ENCODE results near the gene CSNK2A2.

Gene CSNK2A2

GRCh38 chr16:58176608-58177352, 21.1 kb downstream of the CSNK2A2 start:
- in situ Hi-C loops (cut with HindIII; ENCODE audit: low sequenced_read_pairs) = no loop called here
- TF ChIP-seq, protein P1, sequence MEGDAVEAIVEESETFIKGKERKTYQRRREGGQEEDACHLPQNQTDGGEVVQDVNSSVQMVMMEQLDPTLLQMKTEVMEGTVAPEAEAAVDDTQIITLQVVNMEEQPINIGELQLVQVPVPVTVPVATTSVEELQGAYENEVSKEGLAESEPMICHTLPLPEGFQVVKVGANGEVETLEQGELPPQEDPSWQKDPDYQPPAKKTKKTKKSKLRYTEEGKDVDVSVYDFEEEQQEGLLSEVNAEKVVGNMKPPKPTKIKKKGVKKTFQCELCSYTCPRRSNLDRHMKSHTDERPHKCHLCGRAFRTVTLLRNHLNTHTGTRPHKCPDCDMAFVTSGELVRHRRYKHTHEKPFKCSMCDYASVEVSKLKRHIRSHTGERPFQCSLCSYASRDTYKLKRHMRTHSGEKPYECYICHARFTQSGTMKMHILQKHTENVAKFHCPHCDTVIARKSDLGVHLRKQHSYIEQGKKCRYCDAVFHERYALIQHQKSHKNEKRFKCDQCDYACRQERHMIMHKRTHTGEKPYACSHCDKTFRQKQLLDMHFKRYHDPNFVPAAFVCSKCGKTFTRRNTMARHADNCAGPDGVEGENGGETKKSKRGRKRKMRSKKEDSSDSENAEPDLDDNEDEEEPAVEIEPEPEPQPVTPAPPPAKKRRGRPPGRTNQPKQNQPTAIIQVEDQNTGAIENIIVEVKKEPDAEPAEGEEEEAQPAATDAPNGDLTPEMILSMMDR (IDR thresholded peaks at IDR 0.05; ENCODE audit: low read depth, low read length) = no peak
- H3K4me3 ChIP-seq (ENCODE audit: low read depth, low read length) = no peak overlapping the region
- no peak for DNase-seq (ENCODE audit: low read depth, low spot score)

- no peak overlapping the region for H3K4me3 ChIP-seq (ENCODE audit: low read depth, low read length)
- TF ChIP-seq, protein P1 (IDR thresholded peaks at IDR 0.05; ENCODE audit: low read depth, low read length) = no peak
- in situ Hi-C loops (cut with HindIII; ENCODE audit: low sequenced_read_pairs) = no loop called here
- no peak for DNase-seq (ENCODE audit: low read depth, low spot score)
Observed at GRCh38 chr16:58170223-58170622, 27.7 kb downstream of the CSNK2A2 start.

GRCh38 chr16:58160855-58161254, 37.1 kb downstream of the CSNK2A2 start:
- H3K4me3 ChIP-seq (ENCODE audit: low read depth, low read length) = no peak overlapping the region
- TF ChIP-seq, protein P1 (IDR thresholded peaks at IDR 0.05; ENCODE audit: low read depth, low read length) = no peak
- in situ Hi-C loops (cut with HindIII; ENCODE audit: low sequenced_read_pairs) = no loop called here
- DNase-seq (ENCODE audit: low read depth, low spot score) = no peak

GRCh38 chr16:58158725-58159124, 39.2 kb downstream of the CSNK2A2 start:
- DNase-seq (ENCODE audit: low read depth, low spot score) = no peak
- TF ChIP-seq, protein P1 (IDR thresholded peaks at IDR 0.05; ENCODE audit: low read depth, low read length) = no peak
- no peak overlapping the region for H3K4me3 ChIP-seq (ENCODE audit: low read depth, low read length)
- in situ Hi-C loops (cut with HindIII; ENCODE audit: low sequenced_read_pairs) = no loop called here

GRCh38 chr16:58157951-58158540, 39.9 kb downstream of the CSNK2A2 start:
- no peak for DNase-seq (ENCODE audit: low read depth, low spot score)
- no peak overlapping the region for H3K4me3 ChIP-seq (ENCODE audit: low read depth, low read length)
- TF ChIP-seq, protein P1 (IDR thresholded peaks at IDR 0.05; ENCODE audit: low read depth, low read length) = no peak
- in situ Hi-C loops (cut with HindIII; ENCODE audit: low sequenced_read_pairs) = no loop called here

DNA sequence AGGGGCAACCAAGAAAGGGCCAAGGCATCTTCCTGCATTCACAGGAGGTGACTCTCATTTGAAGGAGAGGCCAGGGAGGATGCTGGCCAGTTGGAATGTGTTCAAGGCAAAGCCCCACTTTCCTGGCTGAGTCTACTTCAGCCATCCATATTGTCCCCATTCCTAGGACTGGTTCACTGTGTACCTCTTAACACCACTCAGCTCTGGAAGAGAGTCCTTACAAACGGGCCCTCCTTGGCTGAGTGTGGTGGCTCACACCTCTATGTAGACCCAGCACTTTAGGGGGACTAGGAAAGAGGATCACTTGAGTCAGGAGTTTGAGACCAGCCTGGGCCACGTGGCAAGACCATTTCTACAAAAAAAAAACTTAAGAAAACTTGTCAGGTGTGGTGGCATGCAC, 40.7 kb downstream of the CSNK2A2 start:
- H3K4me3 ChIP-seq (ENCODE audit: low read depth, low read length) = no peak overlapping the region
- DNase-seq (ENCODE audit: low read depth, low spot score) = no peak
- TF ChIP-seq, protein P1 (IDR thresholded peaks at IDR 0.05; ENCODE audit: low read depth, low read length) = no peak
- in situ Hi-C loops (cut with HindIII; ENCODE audit: low sequenced_read_pairs) = no loop called here
